ENCODE measurements around the gene ZP1. TPM values are rescaled to one million over a fixed set of nuclear protein-coding genes. Genes with fewer than 3 reads are reported as not detected.

The ZP1 gene
- total RNA-seq: not detected in 2 replicates

GRCh38 chr11:60866911-60867870 is at the start of gene ZP1:
Gene ZP1 (plus strand): TSS chr11:60867542. CDS start chr11:60867562, 20 bp downstream.

GRCh38 chr11:60841797-60842667 is 25.3 kb upstream of the ZP1 start, which contains the start of gene CCDC86:
Gene CCDC86 (plus strand): TSS chr11:60842113. CDS start chr11:60842125, 12 bp downstream.

GRCh38 chr11:60855726-60856633 is 11.4 kb upstream of the ZP1 start, which contains the start of gene PTGDR2:
Gene PTGDR2 (minus strand): TSS chr11:60855950. CDS start chr11:60853722, 2,228 bp downstream.

GRCh38 chr11:60906132-60906972 is 39.0 kb downstream of the ZP1 start, which contains the start of gene PRPF19:
Gene PRPF19 (minus strand): TSS chr11:60906585. CDS start chr11:60906382, 203 bp downstream.

GRCh38 chr11:60913793-60914632 is 46.7 kb downstream of the ZP1 start, which contains the start of gene TMEM109:
Gene TMEM109 (plus strand): TSS chr11:60914158. CDS start chr11:60919694, 5,536 bp downstream.

GRCh38 chr11:60924110-60924905 is 57.0 kb downstream of the ZP1 start, which contains the start of gene TMEM132A:
Gene TMEM132A (plus strand): TSS chr11:60924460. CDS start chr11:60924634, 174 bp downstream.

Other genes with a start within 250 kb of the ZP1 start
- gene MS4A8, start 167.9 kb upstream of the ZP1 start, total RNA-seq: not detected in 2 replicates
- not detected in 2 replicates for gene MS4A18, start 142.8 kb upstream of the ZP1 start, total RNA-seq
- gene MS4A15, start 110.7 kb upstream of the ZP1 start, total RNA-seq: not detected in 2 replicates
- gene MS4A10, start 82.2 kb upstream of the ZP1 start, total RNA-seq: not detected in 2 replicates
- gene CCDC86, start 25.4 kb upstream of the ZP1 start, total RNA-seq: 13.9 and 16.2 TPM in 2 replicates
- under 0.01 TPM in 1 of 2 replicates, not detected in the other for gene PTGDR2, start 11.6 kb upstream of the ZP1 start, total RNA-seq
- 50.1 and 72.1 TPM in 2 replicates for gene PRPF19, start 39.0 kb downstream of the ZP1 start, total RNA-seq
- 60.6 and 62.5 TPM in 2 replicates for gene TMEM109, start 46.6 kb downstream of the ZP1 start, total RNA-seq
- 74.9 and 87.1 TPM in 2 replicates for gene TMEM132A, start 56.9 kb downstream of the ZP1 start, total RNA-seq
- gene SLC15A3, start 84.6 kb downstream of the ZP1 start, total RNA-seq: 2.6 and 8.7 TPM in 2 replicates
- not detected in 2 replicates for gene CD6, start 104.1 kb downstream of the ZP1 start, total RNA-seq
- not detected in 2 replicates for gene CD5, start 234.9 kb downstream of the ZP1 start, total RNA-seq

Measured in endothelial cell of coronary artery (primary cell).